ENCODE results near the gene TP73. TPM values are rescaled to one million over a fixed set of nuclear protein-coding genes. Genes with fewer than 3 reads are reported as not detected.
A peak's percentile ranks its signal among the peaks of the same experiment; 100 is the strongest.

TP73 gene
- total and polyA plus RNA-seq, 7 donors = under 0.01 to 0.13 (median 0.01) TPM; not detected in 4

GRCh38 chr1:3759164-3759563 is 106.8 kb downstream of the TP73 start:
- Histone ChIP-seq H3K4me1 (peaks cover 6% of the 10 kb centered on the region), H3K9me3 (no peaks in the 10 kb centered on the region), H3K27me3 (ENCODE audit: insufficient read depth in 3 of 3, low read length in 2 of 3) (peaks cover 0 to 3% (median 0%) of the 10 kb centered on the region in 3 donors), H3K36me3 (ENCODE audit: insufficient read depth in 1 of 2, low read depth in 1 of 2) (no peaks in the 10 kb centered on the region), H3K4me3 (no peak overlapping the region), H3K27ac (no peak overlapping the region)
- no peak for DNase-seq
- intact Hi-C loops (cut with DNase I) = no loop called here
- ATAC-seq = no peak
- TF ChIP-seq CTCF (IDR thresholded peaks at IDR 0.05) = no peak
- 81 to 88% (median 82%) methylated on average over 6 of the region's 6 CpGs for WGBS, 3 donors

- TF ChIP-seq CTCF (IDR thresholded peaks at IDR 0.05) = no peak
- Histone ChIP-seq H3K4me3 (no peak overlapping the region), H3K4me1 (peaks cover 6% of the 10 kb centered on the region), H3K9me3 (no peaks in the 10 kb centered on the region), H3K36me3 (ENCODE audit: insufficient read depth in 1 of 2, low read depth in 1 of 2) (no peaks in the 10 kb centered on the region), H3K27me3 (ENCODE audit: insufficient read depth in 3 of 3, low read length in 2 of 3) (peaks cover 0 to 3% (median 0%) of the 10 kb centered on the region in 3 donors), H3K27ac (no peak overlapping the region)
- intact Hi-C loops (cut with DNase I) = no loop called here
- DNase-seq (no peak), ATAC-seq (peak in 2 of 4 donors; percentile 30 to 39)
- WGBS, 3 donors = 16 to 24% (median 21%) methylated on average over 6 of the region's 6 CpGs
These were observed 107.5 kb downstream of the TP73 start for GRCh38 chr1:3759796-3760195.

- intact Hi-C loops (cut with DNase I) = no loop called here
- ATAC-seq (no peak), DNase-seq (no peak)
- Histone ChIP-seq H3K4me3 (no peak overlapping the region), H3K27me3 (ENCODE audit: insufficient read depth in 3 of 3, low read length in 2 of 3) (peaks cover 0 to 3% (median 0%) of the 10 kb centered on the region in 3 donors), H3K9me3 (no peaks in the 10 kb centered on the region), H3K4me1 (peaks cover 6% of the 10 kb centered on the region), H3K27ac (no peak overlapping the region), H3K36me3 (ENCODE audit: insufficient read depth in 1 of 2, low read depth in 1 of 2) (no peaks in the 10 kb centered on the region)
- 88 to 90% (median 89%) methylated on average over 17 of the region's 17 CpGs for WGBS, 3 donors
- TF ChIP-seq CTCF (IDR thresholded peaks at IDR 0.05) = no peak
These were observed 109.1 kb downstream of the TP73 start for GRCh38 chr1:3761296-3762010.

GRCh38 chr1:3762151-3762872 is 110.0 kb downstream of the TP73 start:
- WGBS, 3 donors = 79 to 86% (median 81%) methylated on average over 15 of the region's 15 CpGs
- no peak for ATAC-seq
- no peak overlapping the region for H3K4me3 ChIP-seq
- peaks cover 6% of the 10 kb centered on the region for H3K4me1 ChIP-seq
- peak in 1 of 2 donors; percentile 44 for DNase-seq
- peaks cover 0 to 3% (median 0%) of the 10 kb centered on the region in 3 donors for H3K27me3 ChIP-seq (ENCODE audit: insufficient read depth in 3 of 3, low read length in 2 of 3)
- H3K36me3 ChIP-seq (ENCODE audit: insufficient read depth in 1 of 2, low read depth in 1 of 2) = no peaks in the 10 kb centered on the region
- no peak overlapping the region for H3K27ac ChIP-seq
- intact Hi-C loops (cut with DNase I) = no loop called here
- H3K9me3 ChIP-seq = no peaks in the 10 kb centered on the region
- no peak for TF ChIP-seq CTCF (IDR thresholded peaks at IDR 0.05)

Data from psoas muscle (tissue), 8 donors.